GM12878 (cell line): ENCODE data around the gene SLC20A1. TPM values are rescaled to one million over a fixed set of nuclear protein-coding genes. Genes with fewer than 3 reads are reported as not detected.
"Not testable (repeated sequence)": the region's sequence is repeated elsewhere in the genome, so short reads cannot be mapped to it uniquely, and the experiment has no call there.

Experiments used
- ATAC-seq: fragments of 200-7000 bp; cut with Tn5 transposase; 3 replicates; pipeline ENCODE4 v1.9.1; 2020; ENCODE audit warnings: mild to moderate bottlenecking, moderate library complexity
- BruUV-seq: library from RNA; stranded (reverse); fragments of 400-500 nt; replicated peaks from 2 replicates; lab custom pipeline; 2021; lab: Mats Ljungman, UMichigan
- CTCF ChIA-PET: fragments of 300-600 bp; sonication (Branson Sonifier 250); formaldehyde crosslinking; extraction: SDS; loops from one replicate; lab custom pipeline; 2021; ENCODE audit warnings: inconsistent platforms; lab: Yijun Ruan, JAX
- POLR2A ChIA-PET: fragments of 350-600 bp; formaldehyde crosslinking; extraction: SDS; loops from one replicate; lab custom pipeline; 2021; ENCODE audit warnings: inconsistent platforms; lab: Charles Lee
- RAD21 ChIA-PET: fragments of 300-600 bp; sonication (Branson Sonifier 250); formaldehyde crosslinking; loops from one replicate; lab custom pipeline; 2023; ENCODE audit warnings: antibody characterized with exemption; ENCODE audit not compliant: unreplicated experiment; lab: Charles Lee
- SMC1A ChIA-PET: fragments of 300-600 bp; sonication (Branson Sonifier 250); formaldehyde crosslinking; loops from one replicate; lab custom pipeline; 2023; ENCODE audit not compliant: unreplicated experiment, uncharacterized antibody; lab: Charles Lee
- DNase-seq: peaks from one replicate; pipeline ENCODE4 v3.0.0-alpha.2; 2011; ENCODE audit warnings: low read depth, low spot score
- FAIRE-seq: peaks from 3 replicates; lab custom pipeline; 2011; peaks lifted over from hg19 to GRCh38; lab: Jason Lieb, UNC
- H2AFZ ChIP-seq: 2 replicates; pipeline ENCODE4 v1.6.0; 2011; ENCODE audit warnings: low read depth, low read length, control low read depth; ENCODE audit not compliant: control insufficient read depth
- H3K27ac ChIP-seq: 2 replicates; pipeline ENCODE4 v1.5.1; 2011; ENCODE audit warnings: control low read depth; ENCODE audit not compliant: control insufficient read depth, insufficient read depth
- H3K27me3 ChIP-seq, 2 experiments: replicated peaks in 1 of 2; 2 replicates each; pipeline versions ENCODE4 v1.6.0 to v1.6.1; 2011; ENCODE audit warnings: low read length in 1 of 2; ENCODE audit not compliant: control insufficient read depth in 2 of 2, insufficient read depth in 2 of 2
- H3K36me3 ChIP-seq, 2 experiments: 2 replicates each; pipeline ENCODE4 v1.5.1; 2011; ENCODE audit warnings: low read length in 1 of 2; ENCODE audit not compliant: control insufficient read depth in 2 of 2, insufficient read depth in 2 of 2
- H3K4me1 ChIP-seq: 2 replicates; pipeline ENCODE4 v1.6.1; 2011; ENCODE audit warnings: mild to moderate bottlenecking, low read length, moderate library complexity, mixed read lengths; ENCODE audit not compliant: control insufficient read depth, insufficient read depth
- H3K4me2 ChIP-seq: 2 replicates; pipeline ENCODE4 v1.6.0; 2011; ENCODE audit warnings: control low read depth; ENCODE audit not compliant: control insufficient read depth, insufficient read depth
- H3K4me3 ChIP-seq: fragments of 200-600 bp; sonication (generic); 2 replicates; pipeline ENCODE4 v1.5.1; 2016
- H3K79me2 ChIP-seq: 2 replicates; pipeline ENCODE4 v1.6.0; 2011; ENCODE audit warnings: low read length; ENCODE audit not compliant: control insufficient read depth, insufficient read depth
- H3K9ac ChIP-seq: 2 replicates; pipeline ENCODE4 v1.8.0; 2011; ENCODE audit warnings: low read length, control low read depth, mixed read lengths; ENCODE audit not compliant: control insufficient read depth, insufficient read depth
- H3K9me3 ChIP-seq: replicated peaks from 3 replicates; pipeline ENCODE4 v1.5.1; 2011; ENCODE audit warnings: mild to moderate bottlenecking, low read length; ENCODE audit not compliant: control insufficient read depth, insufficient read depth
- H4K20me1 ChIP-seq: 2 replicates; pipeline ENCODE4 v1.6.0; 2011; ENCODE audit not compliant: control insufficient read depth, insufficient read depth
- CBX3 ChIP-seq: fragments of 200-600 bp; sonication (generic); IDR thresholded peaks from 2 replicates; pipeline ENCODE4 v1.6.1; 2016; ENCODE audit warnings: low read depth, borderline replicate concordance
- IKZF2 ChIP-seq, 2 experiments: fragments of 450-650 bp; IDR thresholded peaks; 2 replicates each; pipeline ENCODE4 v1.6.1; 2017; ENCODE audit warnings: mild to moderate bottlenecking in 2 of 2, moderate library complexity in 2 of 2
- RELA ChIP-seq: fragments of 450-650 bp; IDR thresholded peaks from 2 replicates; pipeline ENCODE4 v1.8.0; 2014; ENCODE audit warnings: borderline replicate concordance; ENCODE audit not compliant: partially characterized antibody
- RFX5 ChIP-seq: IDR thresholded peaks from 2 replicates; pipeline ENCODE4 v1.6.1; 2011; ENCODE audit warnings: low read depth, low read length, improper control_type of control experiment
- RUNX3 ChIP-seq: IDR thresholded peaks from 2 replicates; pipeline ENCODE4 v1.6.1; 2012; ENCODE audit warnings: low read length, inconsistent platforms
- SMARCA5 ChIP-seq: fragments of 450-650 bp; IDR thresholded peaks from 2 replicates; pipeline ENCODE4 v1.6.1; 2017; ENCODE audit warnings: mild to moderate bottlenecking
- TARDBP ChIP-seq: IDR thresholded peaks from 2 replicates; pipeline ENCODE4 v1.6.1; 2016; ENCODE audit warnings: borderline replicate concordance
- TCF12 ChIP-seq: IDR thresholded peaks from 2 replicates; pipeline ENCODE4 v1.6.1; 2011; ENCODE audit warnings: low read depth, mild to moderate bottlenecking, low read length
- ZBED1 ChIP-seq: IDR thresholded peaks from 2 replicates; pipeline ENCODE4 v1.6.1; 2016; ENCODE audit warnings: borderline replicate concordance
- ZNF384 ChIP-seq: IDR thresholded peaks from 2 replicates; pipeline ENCODE4 v1.6.1; 2012; ENCODE audit warnings: low read depth, mild to moderate bottlenecking, low read length, improper control_type of control experiment, borderline replicate concordance
- WGBS: methylation state at CpG from one replicate; pipeline ENCODE4 v1.1.6; 2016; ENCODE audit warnings: low lambda C conversion rate; ENCODE audit not compliant: insufficient replicate concordance, insufficient coverage; ENCODE audit errors: missing lambda C conversion rate; 5-methylcytosine and 5-hydroxymethylcytosine counted together
- in situ Hi-C: fragments of 300-500 bp; cut with MboI; formaldehyde crosslinking; loops from 9 replicates; pipeline ENCODE4 v1.14.3; 2018; ENCODE audit warnings: mixed read lengths
- intact Hi-C: fragments of 100-400 bp; cut with micrococcal nuclease; formaldehyde crosslinking; loops from one replicate; pipeline ENCODE4 v1.14.2; 2022; ENCODE audit not compliant: unreplicated experiment
- polyA plus RNA-seq, 11 experiments: library from polyadenylated mRNA; depleted of rRNA in 4 of 11; unstranded in 6 of 11; stranded (reverse) in 5 of 11; fragments of >200 nt; fragmentation: Nextera tagmentation in 4 of 11; fragmentation: Illumina TruSeq in 1 of 11; extraction: Ambion mirVana in 4 of 11; extraction: Trizol in 1 of 11; gene quantifications; 1 replicate in 1 of 11; 2 replicates in 10 of 11; pipeline versions ENCODE4 v1.2.1 to v1.2.3, GENCODE V29; 2011 to 2016; ENCODE audit warnings: inconsistent platforms in 2 of 11, missing spikeins in 2 of 11, low read depth in 1 of 11
- total RNA-seq, 4 experiments: library from RNA; depleted of rRNA in 3 of 4; stranded (reverse); fragments of >200 nt in 3 of 4; fragmentation: Illumina TruSeq in 1 of 4; extraction: Trizol in 1 of 4; gene quantifications; 2 replicates each; pipeline versions ENCODE4 v1.2.1 to v1.2.3, GENCODE V29; 2013 to 2021
- TF ChIP-seq, protein P1 (sequence below): IDR thresholded peaks from 2 replicates; pipeline ENCODE4 v1.6.1; 2011; ENCODE audit warnings: low read depth, low read length, improper control_type of control experiment, borderline replicate concordance
- TF ChIP-seq, protein P2 (sequence below): IDR thresholded peaks from 2 replicates; pipeline ENCODE4 v1.6.1; 2012; ENCODE audit warnings: low read length, inconsistent platforms
- TF ChIP-seq, protein P3 (sequence below): fragments of 450-650 bp; IDR thresholded peaks from 2 replicates; pipeline ENCODE4 v1.6.1; 2018; ENCODE audit warnings: borderline replicate concordance, mild to moderate bottlenecking; ENCODE audit not compliant: partially characterized antibody

Gene SLC20A1
- total and polyA plus RNA-seq, 10 of the 15 experiments (the other 5 are each of a cell fraction or from before 2014, with no cell fraction given) = 21.2 to 59.1 (median 43.2) TPM

DNA sequence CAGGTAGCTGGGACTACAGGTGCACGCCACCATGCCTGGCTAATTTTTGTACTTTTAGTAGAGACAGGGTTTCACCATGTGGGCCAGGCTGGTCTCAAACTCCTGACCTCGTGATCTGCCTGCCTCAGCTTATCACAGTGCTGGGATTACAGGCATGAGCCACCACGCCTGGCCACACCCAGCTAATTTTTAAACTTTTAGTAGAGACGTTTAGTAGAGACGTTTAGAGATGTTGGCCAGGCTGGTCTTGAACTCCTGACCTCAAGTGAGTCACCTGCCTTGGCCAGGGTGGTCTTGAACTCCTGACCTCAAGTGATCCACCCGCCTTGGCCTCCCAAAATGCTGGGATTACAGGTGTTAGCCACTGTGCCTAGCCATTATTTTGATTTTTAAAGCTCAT is 21.8 kb downstream of the SLC20A1 start:
- H3K4me3 ChIP-seq, FAIRE-seq, in situ Hi-C loops, intact Hi-C loops, H3K36me3 ChIP-seq, H2AFZ ChIP-seq, H3K4me1 ChIP-seq, H3K79me2 ChIP-seq, ATAC-seq, H3K9me3 ChIP-seq, DNase-seq, H4K20me1 ChIP-seq, H3K27ac ChIP-seq, H3K4me2 ChIP-seq, H3K27me3 ChIP-seq, BruUV-seq, H3K9ac ChIP-seq: not testable (repeated sequence)
- ChIA-PET POLR2A (interaction anchor here (0.6 to 3.8 kb wide), 5 partner anchors 10 to 43 kb away, joined by 3 to 19 read pairs (median 6); no protein-coding TSS in a partner anchor), RAD21 (interaction anchor here (1.2 to 1.6 kb wide), 3 partner anchors 22 to 59 kb away, joined by 4 to 5 read pairs (median 4); partner anchors contain the start of gene SLC20A1), SMC1A (interaction anchor here (0.7 to 3.7 kb wide), 10 partner anchors 13 to 185 kb away, joined by 3 to 14 read pairs (median 4); no protein-coding TSS in a partner anchor), CTCF (interaction anchor here (1.4 to 2.4 kb wide), 3 partner anchors 24 to 57 kb away, joined by 4 to 9 read pairs (median 4); no protein-coding TSS in a partner anchor)
- 93% methylated on average over 6 of the region's 6 CpGs for WGBS

DNA sequence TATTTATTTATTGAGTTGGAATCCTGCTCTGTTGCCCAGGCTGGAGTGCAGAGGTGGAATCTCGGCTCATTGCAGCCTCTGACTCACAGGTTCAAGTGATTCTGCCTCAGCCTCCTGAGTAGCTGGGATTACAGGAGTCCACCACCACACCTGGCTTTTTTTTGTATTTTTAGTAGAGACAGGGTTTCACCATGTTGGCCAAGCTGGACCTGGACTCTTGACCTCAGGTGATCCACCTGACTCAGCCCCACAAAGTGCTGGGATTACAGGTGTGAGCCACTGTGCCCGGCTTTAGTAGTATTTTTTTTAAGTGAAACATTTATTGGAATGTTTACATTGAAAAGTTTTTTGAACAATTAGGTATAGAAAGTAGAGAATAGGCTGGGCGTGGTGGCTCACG is 23.9 kb downstream of the SLC20A1 start:
- CTCF ChIA-PET = interaction anchor here (0.6 to 3.0 kb wide), 5 partner anchors 10 to 57 kb away, joined by 3 to 10 read pairs (median 3); no protein-coding TSS in a partner anchor
- Histone ChIP-seq H3K9ac (no peak overlapping the region), H3K4me3 (no peak overlapping the region), H2AFZ (no peak overlapping the region), H3K79me2 (no peaks in the 10 kb centered on the region), H3K9me3 (no peaks in the 10 kb centered on the region), H3K27ac (no peak overlapping the region), H3K27me3 (no peaks in the 10 kb centered on the region), H3K36me3 (peaks cover 0 to 3% of the 10 kb centered on the region in 2 experiments; a peak in 1 of 4 replicates), H4K20me1 (no peaks in the 10 kb centered on the region), H3K4me1 (no peaks in the 10 kb centered on the region), H3K4me2 (no peak overlapping the region)
- RAD21 ChIA-PET = interaction anchor here (1.2 kb wide), 1 partner anchor 57 kb away, joined by 4 read pairs; no protein-coding TSS in a partner anchor
- in situ Hi-C loops (no loop called here), intact Hi-C loops (no loop called here)
- ATAC-seq (no peak), DNase-seq (no peak), FAIRE-seq (no peak)
- BruUV-seq = no TSS peak
- SMC1A ChIA-PET = interaction anchor here (0.6 to 1.8 kb wide), 3 partner anchors 10 to 67 kb away, joined by 3 to 6 read pairs (median 6); no protein-coding TSS in a partner anchor
- POLR2A ChIA-PET = no interaction called here
- 99% methylated on average over 4 of the region's 4 CpGs for WGBS
- TF ChIP-seq RUNX3 (no peak), ZBED1 (no peak), ZNF384 (no peak), TARDBP (no peak), TCF12 (no peak), SMARCA5 (no peak), IKZF2 (IDR thresholded peaks at IDR 0.05) (no peak), RELA (no peak), CBX3 (no peak), RFX5 (no peak)
- TF ChIP-seq, protein P1, sequence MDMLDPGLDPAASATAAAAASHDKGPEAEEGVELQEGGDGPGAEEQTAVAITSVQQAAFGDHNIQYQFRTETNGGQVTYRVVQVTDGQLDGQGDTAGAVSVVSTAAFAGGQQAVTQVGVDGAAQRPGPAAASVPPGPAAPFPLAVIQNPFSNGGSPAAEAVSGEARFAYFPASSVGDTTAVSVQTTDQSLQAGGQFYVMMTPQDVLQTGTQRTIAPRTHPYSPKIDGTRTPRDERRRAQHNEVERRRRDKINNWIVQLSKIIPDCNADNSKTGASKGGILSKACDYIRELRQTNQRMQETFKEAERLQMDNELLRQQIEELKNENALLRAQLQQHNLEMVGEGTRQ = no peak
- TF ChIP-seq, protein P2, sequence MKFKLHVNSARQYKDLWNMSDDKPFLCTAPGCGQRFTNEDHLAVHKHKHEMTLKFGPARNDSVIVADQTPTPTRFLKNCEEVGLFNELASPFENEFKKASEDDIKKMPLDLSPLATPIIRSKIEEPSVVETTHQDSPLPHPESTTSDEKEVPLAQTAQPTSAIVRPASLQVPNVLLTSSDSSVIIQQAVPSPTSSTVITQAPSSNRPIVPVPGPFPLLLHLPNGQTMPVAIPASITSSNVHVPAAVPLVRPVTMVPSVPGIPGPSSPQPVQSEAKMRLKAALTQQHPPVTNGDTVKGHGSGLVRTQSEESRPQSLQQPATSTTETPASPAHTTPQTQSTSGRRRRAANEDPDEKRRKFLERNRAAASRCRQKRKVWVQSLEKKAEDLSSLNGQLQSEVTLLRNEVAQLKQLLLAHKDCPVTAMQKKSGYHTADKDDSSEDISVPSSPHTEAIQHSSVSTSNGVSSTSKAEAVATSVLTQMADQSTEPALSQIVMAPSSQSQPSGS = no peak
- TF ChIP-seq, protein P3, sequence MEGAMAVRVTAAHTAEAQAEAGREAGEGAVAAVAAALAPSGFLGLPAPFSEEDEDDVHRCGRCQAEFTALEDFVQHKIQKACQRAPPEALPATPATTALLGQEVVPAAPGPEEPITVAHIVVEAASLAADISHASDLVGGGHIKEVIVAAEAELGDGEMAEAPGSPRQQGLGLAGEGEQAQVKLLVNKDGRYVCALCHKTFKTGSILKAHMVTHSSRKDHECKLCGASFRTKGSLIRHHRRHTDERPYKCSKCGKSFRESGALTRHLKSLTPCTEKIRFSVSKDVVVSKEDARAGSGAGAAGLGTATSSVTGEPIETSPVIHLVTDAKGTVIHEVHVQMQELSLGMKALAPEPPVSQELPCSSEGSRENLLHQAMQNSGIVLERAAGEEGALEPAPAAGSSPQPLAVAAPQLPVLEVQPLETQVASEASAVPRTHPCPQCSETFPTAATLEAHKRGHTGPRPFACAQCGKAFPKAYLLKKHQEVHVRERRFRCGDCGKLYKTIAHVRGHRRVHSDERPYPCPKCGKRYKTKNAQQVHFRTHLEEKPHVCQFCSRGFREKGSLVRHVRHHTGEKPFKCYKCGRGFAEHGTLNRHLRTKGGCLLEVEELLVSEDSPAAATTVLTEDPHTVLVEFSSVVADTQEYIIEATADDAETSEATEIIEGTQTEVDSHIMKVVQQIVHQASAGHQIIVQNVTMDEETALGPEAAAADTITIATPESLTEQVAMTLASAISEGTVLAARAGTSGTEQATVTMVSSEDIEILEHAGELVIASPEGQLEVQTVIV = no peak
